HFF-Myc (cell line): ENCODE results near the gene SLC2A13.
"Not testable (repeated sequence)": the region's sequence is repeated elsewhere in the genome, so short reads cannot be mapped to it uniquely, and the experiment has no call there.

Experiments used
- DNase-seq: peaks from one replicate; pipeline ENCODE4 v3.0.0-alpha.2; 2011; ENCODE audit warnings: low read depth; ENCODE audit errors: extremely low read depth
- H3K4me3 ChIP-seq: replicated peaks from 2 replicates; pipeline ENCODE4 v1.5.1; 2011; ENCODE audit warnings: low read depth, mild to moderate bottlenecking, control low read depth, low read length
- CTCF ChIP-seq: IDR thresholded peaks from 2 replicates; pipeline ENCODE4 v1.5.1; 2012; ENCODE audit warnings: mild to moderate bottlenecking, low read depth, low read length, control low read depth; ENCODE audit errors: missing control alignments

SLC2A13 gene

DNA sequence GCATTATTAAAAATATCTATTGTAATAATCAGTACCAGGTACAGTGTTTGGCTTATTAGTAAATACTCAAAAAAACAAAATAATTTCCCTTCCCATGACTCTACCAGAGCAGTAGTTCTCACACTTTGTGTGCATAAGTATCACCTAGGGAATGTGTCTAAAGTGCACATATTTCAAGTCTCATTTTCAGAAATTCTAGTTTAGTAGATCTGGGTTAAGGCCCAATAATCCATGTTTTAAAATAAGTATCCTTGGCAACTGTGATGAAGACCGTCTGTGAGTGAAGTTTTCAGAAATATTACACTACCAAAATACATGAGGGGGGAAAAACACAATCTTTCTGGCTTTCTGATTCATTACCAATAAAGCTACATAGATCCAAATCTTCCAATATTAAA is 237.6 kb downstream of the SLC2A13 start:
- no peak for DNase-seq

DNA sequence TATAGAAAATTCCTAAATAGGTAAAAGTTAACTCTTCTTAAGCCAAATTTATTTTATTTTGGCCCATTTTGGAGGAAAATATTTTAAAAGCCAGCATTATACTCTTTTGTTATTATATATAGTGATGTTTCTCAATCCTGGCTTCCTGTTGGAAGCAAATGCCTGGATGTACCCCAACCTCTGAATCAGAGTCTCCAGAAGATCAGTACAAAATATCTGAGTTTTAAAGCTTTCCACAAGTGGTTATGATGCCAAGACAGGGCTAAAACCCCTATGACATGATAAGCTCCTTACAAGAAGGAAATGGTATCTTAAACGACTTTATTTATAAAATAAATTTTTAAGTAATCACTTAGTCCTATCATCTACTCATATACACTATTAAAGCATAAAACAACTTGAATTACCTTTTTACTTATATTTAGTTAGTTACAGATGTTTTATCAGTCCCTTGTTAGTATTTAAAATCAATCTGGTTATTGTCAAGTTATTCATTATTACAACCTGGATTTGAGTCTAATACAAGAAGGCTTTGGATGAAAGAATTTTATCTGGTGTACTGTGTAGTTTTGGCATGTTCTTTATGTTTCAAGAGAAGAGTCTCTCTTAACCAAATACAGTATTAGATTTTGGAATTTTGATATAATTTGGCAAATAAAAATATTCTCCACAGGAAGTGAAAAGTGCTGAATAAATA is 238.1 kb downstream of the SLC2A13 start:
- H3K4me3 ChIP-seq: no peak overlapping the region
- DNase-seq: no peak
- TF ChIP-seq CTCF: no peak

More for the DNA sequence above, 237.6 kb downstream of the SLC2A13 start:
- TF ChIP-seq CTCF: no peak
- H3K4me3 ChIP-seq: no peak overlapping the region

DNA sequence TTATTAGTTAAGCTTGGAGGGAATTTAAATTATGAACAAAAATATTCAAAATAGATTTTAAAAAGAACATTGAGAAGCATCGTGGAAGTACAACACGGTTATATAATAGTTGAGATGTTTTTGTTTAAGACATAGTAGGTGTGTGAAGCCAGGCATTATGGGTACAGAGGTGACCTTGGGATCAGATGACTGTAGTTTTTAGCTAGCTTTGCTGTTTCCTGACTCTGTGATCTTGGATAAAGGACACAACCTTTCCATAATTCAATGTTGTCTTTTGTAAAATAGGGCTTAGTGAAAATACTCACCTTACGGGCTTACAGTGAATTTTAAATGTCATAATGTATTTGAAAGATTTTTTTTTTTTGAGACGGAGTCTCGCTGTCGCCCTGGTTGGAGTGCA is 239.7 kb downstream of the SLC2A13 start:
- H3K4me3 ChIP-seq: no peak overlapping the region
- no peak for TF ChIP-seq CTCF
- DNase-seq: no peak

DNA sequence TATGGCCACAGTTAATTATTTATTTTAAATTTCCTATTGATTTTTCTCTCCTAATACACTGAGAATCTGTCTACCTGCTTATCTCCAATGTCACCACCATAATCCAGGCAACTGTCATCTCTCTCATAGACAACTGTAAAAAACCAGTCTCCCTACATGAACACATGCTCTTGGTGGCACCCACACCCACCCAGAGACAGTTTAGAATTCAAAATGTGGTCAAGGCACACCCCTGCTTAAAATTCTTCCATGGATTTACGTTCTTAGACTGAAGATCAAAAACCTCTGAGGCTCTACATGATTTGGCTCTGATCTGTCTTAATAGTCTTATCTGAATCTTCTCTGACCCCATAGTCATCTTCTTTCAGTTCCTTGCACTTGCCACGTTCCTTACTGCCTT is 245.2 kb downstream of the SLC2A13 start:
- no peak overlapping the region for H3K4me3 ChIP-seq
- no peak for TF ChIP-seq CTCF
- no peak for DNase-seq

- H3K4me3 ChIP-seq: no peak overlapping the region
- DNase-seq: no peak
- TF ChIP-seq CTCF: no peak
Measured at GRCh38 chr12:39853003-39853402, 252.9 kb downstream of the SLC2A13 start.

DNA sequence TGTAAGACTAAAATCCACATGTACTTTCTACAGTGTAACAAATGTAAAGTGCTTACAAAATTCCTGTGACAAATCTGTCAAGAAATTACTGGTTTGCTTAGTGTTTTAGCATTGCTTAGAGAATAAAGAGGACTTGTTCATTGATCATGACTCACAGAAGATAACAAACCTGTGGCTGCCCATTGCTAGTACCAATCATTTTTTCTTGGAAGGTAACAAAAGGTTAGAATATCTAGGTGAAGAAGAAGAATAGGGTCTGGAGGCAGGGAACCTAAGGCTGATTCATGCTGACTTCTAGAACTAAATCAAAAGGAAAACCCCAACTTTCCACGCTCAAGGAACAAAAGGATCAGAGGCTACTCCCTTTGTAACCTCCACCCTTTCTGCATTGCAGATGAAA is 253.5 kb downstream of the SLC2A13 start:
- no peak for DNase-seq
- H3K4me3 ChIP-seq: no peak overlapping the region
- TF ChIP-seq CTCF: no peak

DNA sequence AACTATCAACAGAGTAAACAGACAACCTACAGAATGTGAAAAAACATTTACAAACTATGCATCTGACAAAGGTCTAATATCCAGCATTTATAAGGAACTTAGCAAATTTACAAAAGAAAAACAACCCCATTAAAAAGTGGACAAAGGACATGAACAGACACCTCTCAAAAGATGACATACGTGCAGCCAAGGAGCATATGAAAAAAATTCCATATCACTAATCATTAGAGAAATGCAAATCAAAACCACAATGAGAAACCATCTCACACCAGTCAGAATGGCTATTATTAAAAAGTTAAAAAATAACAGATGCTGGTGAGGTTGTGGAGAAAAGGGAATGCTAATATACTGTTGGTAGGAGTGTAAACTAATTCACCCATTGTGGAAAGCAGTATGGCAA is 257.7 kb downstream of the SLC2A13 start:
- not testable (repeated sequence) for DNase-seq

More for the DNA sequence above, 257.7 kb downstream of the SLC2A13 start:
- not testable (repeated sequence) for H3K4me3 ChIP-seq
